ENCODE measurements around the gene FZD10.

The FZD10 gene

DNA sequence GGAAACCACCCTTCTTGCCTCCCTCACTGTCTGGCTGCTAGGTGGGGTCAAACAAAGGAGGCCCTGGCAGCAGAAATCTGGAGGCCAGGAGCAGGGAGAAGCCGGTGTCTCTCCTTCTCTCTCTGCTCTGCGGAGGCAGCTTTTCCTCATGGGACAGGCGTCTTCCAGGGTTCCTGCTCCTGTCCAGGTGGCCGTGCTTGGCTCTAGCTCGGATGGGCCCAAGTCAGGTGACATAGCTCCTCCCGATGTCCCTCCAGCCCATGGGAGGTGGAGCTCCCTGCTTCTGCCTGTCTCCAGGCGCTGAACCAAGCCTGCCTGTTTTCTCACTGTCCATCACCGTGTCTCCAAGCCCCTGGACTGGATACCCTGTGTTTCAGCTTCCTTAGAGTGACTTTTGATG lies 30.5 kb upstream of the FZD10 start:
- DNase-seq (ENCODE audit: low spot score), result no peak

DNA sequence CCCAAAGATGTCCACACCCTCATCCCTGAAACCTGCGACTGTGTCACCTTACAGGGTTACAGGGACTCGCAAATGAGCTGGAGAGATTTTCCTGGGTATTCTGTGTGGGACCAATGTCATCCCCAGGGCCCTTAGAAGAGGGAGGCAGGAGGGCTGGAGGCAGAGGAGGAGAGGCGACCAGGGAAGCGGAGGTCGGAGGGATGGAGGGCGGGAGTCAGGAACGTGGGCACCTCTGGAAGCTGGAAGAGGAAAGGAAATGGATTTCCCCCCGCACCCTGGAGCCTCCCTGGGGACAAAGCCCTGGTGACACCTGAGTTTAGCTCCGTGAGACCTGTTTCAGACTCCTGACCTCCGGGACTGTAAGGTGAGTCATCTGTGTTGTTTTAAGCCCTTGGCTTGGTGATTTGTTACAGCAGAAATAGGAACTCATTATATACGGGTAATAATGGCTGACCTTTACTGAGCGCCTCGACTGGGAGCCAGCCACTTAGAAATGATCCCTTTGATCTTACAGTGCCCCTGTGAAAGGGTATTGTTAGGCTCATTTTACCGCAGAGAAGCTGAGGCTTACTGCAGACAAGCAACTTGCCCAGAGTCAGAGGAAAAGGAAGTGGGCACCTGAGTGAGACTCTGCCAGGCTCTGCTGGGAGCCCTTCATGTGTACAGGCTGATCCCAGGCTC lies 29.3 kb upstream of the FZD10 start:
- peak; percentile 95 for DNase-seq (ENCODE audit: low spot score)

DNA sequence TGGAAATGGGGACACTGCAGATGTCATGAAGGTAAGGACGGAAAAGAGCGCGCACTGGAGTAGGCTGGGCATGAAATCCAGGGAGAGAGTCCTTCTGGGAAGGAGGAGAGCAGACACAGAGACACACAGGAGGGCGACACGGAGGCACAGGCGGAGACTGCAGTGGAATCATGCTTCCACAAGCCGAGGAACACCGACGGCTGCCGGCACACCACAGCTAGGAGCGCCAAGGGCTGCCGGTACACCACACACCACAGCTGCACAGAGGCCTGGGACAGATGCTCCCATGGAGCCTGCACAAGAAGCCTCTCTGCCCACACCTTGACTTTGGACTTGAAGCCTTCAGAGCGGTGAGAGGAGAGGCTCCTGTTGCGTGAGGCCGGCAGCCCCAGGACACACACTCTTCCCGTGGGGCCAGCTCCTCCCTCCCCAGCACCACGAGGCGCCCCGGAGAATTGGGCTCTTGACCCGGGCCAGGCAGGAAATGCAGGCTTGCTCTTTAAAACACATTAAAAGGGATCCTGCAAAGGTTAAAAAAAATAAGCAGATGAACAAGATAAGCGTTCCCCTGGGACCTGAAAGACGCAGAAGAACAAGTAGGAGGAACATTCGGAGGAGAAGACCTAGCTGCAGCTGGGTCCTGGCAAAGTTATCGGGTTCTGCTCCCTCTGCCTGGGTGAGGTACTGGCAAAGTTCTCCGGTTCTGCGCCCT lies 28.3 kb upstream of the FZD10 start:
- DNase-seq (ENCODE audit: low spot score), result no peak

GRCh38 chr12:130134563-130134915 lies 27.7 kb upstream of the FZD10 start:
- DNase-seq (ENCODE audit: low spot score), result no peak

- no peak for DNase-seq (ENCODE audit: low spot score)
These were observed 25.7 kb upstream of the FZD10 start for GRCh38 chr12:130136509-130137039.

DNA sequence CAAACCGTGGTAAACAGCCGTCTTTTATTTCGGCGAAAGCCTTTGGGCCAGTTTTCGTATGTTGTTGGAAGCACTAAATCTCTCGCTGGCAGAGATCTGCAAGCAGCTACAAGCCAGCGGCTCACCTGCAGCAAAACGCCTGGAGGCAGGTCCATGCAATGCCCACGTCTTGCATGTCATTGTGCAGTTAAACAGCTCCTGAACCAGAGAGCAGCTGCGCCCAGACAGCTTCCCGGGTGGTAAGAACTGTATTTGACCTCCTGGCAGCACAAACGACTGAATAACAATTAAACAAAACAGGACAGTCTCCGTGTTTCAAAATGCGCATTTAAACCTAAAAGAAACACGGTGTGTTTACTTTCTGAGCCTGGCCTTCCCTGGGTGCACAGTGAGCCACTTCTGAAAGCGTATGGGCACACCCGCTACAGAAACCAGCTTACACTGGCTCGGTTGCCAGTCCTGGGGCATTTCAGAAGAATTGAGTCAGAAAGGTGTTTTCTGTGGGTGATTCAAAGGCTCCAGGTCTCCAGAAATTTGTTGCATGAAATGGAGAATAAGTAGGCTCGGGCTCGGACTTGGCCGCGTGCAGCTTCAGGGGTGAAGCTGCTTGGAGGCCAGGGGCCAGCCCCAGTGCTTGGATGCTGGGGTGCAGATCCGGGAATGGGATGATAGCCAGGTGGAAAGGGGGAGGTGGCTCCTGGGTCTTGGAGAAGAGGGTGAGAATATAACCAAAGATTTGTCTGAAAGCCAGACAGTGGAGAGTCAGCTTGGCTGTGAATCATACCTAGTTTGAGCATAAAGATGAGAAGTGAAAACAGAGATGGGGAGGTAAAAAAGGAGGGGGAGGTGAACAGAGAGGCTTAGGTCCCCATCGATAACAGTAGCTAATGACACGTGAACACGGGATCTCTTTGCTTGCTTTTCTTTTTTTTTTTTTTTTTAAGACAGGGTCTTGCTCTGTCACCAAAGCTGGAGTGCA lies 24.9 kb upstream of the FZD10 start:
- DNase-seq (ENCODE audit: low spot score), result no peak

DNA sequence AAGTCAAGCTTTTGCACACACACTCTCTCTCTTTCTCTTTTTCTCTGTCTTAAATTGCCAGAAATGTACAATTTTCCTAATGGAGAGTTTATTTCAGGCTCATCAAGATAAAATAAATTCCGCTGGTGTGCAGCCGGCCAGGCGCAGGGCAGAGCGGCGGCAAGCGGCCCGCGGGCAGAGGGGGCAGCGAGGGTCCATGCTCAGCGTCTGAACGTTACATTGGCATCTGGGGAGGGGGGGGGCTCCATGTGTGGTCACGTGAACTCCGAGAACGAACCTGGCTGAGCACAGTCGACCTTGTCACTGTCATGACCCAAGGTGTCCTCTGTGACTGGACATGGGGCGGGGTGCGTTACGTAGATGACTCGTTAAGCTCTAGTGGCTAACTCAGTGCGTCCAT lies 23.8 kb upstream of the FZD10 start:
- no peak for DNase-seq (ENCODE audit: low spot score)

DNA sequence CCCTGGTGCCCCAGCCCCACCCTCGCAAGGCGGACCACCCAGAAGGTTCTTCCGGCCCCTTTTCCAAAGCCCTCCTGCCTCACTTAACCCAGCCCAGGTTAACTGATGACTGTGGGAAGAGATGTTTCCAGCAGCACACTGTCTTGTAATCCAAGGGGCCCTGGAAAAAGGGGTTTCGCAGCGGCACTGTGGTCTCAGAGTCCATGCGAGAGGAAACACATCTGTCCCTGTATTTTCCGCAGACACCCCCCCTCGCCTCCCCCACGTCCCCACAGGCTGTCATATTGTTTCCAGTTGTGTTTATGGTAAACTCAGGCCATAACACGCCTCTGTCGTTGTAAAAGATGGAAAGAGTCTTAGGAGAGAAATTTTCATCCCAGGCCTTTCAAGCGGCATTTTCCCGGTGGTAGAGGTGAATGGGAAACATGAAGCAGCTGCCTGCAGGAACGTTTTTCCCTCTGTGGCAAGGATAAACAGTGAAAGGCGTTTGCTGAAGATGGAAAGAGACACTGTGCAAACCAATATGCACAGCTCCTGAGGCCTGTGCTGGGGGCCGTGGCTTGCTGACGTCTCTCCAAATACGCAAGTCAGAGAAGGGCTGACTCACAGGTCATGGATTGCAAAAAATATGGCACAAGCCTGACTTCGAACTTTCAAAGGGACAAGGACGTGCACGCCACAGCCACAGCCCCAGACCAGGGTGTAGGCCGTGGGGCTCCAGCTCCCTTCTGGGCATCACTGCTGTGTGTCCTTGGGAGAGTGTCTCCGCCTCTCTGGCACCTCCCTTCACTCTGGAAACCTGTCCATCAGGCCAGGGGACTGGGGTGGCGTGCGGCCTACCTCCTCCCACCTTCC lies 22.5 kb upstream of the FZD10 start:
- no peak for DNase-seq (ENCODE audit: low spot score)

- DNase-seq (ENCODE audit: low spot score), result no peak
These were observed 21.2 kb upstream of the FZD10 start for GRCh38 chr12:130141105-130141504.

DNA sequence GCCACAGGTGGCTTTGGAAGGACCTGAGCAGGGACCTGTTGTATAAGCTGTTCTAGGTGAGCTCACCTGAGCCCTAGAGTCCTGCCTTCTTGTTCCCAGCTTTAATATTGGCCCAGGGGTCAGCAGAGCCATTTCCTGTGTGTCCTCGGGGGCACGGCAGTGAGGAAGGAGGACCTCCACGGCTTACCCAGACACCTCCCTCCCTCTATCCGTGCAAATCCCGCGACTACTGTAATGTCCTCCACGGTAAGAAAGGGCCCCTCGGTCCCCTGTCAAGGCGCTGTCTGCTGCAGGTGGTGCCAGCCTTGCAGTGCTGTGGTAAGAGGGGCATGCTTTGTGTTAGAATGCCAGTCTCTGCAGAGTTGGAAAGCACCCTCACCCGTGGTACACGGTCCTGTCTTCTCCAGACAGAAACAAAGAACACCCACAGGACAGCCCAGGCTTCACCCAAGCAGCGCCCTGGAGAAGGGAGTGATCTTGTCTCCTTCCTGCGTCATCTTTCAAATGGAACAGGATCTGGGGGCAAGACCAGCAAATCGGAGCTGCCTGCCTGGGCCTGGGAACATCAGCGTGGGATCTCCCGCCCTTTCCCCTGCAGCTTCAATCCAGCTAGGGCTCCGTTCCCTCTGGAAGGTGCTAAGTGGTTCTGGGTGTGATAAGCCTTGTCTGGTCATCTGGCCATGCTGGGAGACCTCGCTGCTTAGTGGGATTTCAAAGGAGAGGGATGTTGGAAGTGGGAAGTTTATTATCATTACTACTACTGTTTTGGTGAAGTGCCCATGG lies 20.2 kb upstream of the FZD10 start:
- no peak for DNase-seq (ENCODE audit: low spot score)

GRCh38 chr12:130142736-130143135 lies 19.5 kb upstream of the FZD10 start:
- peak; percentile 47 for DNase-seq (ENCODE audit: low spot score)

DNA sequence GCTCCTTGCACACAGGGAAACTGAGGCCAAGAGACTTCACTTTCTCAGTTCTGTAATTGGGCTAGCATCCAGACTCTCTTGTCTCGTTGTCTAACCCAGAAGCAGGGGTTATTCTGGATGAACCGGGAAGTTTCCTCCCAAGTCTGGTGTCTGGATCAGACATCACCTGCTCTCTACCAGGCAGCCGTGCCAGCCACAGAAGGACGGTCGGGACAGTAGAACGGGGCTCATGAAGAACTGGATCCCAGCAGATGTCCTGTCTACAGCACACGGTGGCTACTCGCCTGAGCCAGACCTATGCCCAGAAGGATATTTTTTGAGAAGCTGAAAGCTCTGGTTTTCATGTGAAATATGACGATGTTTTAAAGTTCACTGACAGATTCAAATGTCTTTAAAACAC lies 19.1 kb upstream of the FZD10 start:
- DNase-seq (ENCODE audit: low spot score), result no peak

- DNase-seq (ENCODE audit: low spot score), result no peak
These were observed 18.0 kb upstream of the FZD10 start for GRCh38 chr12:130144256-130144655.

DNA sequence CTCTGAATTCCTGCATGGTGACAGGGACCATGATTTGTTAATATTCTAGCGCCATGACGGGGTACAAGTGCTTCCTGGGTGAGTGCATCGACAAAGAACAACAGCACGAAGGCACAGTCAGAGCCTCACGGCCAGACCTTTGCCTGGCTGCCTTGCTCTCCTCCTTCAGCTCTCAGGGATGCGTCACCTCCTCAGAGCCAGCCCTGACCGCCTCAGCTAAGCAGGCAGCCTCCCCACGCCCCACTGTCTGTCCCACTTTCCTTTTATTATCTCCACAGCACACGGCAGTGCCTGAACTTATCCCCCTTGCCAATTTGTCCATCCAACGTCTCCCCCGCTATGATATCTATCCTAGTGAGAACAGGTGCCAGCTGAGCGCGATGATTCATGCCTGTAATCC lies 16.5 kb upstream of the FZD10 start:
- no peak for DNase-seq (ENCODE audit: low spot score)

- DNase-seq (ENCODE audit: low spot score), result no peak
These were observed 15.9 kb upstream of the FZD10 start for GRCh38 chr12:130146176-130146931.

- peak; percentile 95 for DNase-seq (ENCODE audit: low spot score)
These were observed 14.2 kb upstream of the FZD10 start for GRCh38 chr12:130147875-130148596.

- no peak for DNase-seq (ENCODE audit: low spot score)
These were observed 10.4 kb upstream of the FZD10 start for GRCh38 chr12:130151846-130152245.

DNA sequence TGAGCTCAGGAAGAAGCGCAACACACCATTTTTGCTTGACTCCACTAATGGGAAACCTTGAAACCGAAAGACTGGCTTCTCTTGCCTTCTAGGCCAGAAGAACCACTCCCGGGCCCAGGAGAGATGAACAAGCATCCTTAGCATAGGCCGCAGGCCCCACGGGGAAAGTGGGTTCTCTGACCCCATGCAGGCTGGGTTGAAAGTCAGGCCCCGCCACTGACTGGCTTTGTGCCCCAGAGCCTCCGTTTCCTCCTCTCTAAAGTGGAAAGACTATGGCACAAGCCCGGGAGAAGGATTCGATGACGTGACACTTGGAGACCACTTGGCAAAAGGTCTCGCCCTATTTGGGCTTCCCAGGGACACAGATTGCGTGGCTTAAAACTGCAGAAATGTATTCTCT lies 9.9 kb upstream of the FZD10 start:
- DNase-seq (ENCODE audit: low spot score), result no peak

DNA sequence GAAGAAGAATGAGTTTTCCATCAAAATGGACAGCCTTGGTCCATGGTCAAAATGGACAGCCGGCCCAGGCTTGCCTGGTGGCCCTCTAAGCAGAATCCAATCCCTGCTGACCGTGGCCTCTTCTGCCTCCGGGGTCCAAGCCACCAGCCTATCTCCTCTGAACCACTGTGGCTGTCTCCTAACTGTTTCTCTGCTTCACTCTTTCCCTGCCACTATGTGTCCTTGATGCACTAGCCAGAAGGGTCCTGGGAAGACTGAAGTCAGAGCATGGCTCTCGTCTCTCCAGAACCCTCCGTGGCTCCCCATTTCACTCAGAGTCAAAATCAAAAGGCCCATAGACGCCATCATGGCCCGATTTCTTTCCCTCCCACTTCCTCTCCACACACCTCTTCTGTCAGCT lies 8.5 kb upstream of the FZD10 start:
- no peak for DNase-seq (ENCODE audit: low spot score)

Measured in SW480 (cell line).